KOPT-K1 (cell line): ENCODE data around the gene GAB4.
"Not testable (repeated sequence)": the region's sequence is repeated elsewhere in the genome, so short reads cannot be mapped to it uniquely, and the experiment has no call there.

Source experiments
- H3K27ac ChIP-seq: fragments of 200-600 bp; sonication (generic); 2 replicates; pipeline ENCODE4 v1.5.1; 2016; ENCODE audit warnings: antibody characterized with exemption, mild to moderate bottlenecking, low read depth, low read length; ENCODE audit not compliant: poor library complexity, severe bottlenecking
- H3K36me3 ChIP-seq: fragments of 200-600 bp; sonication (generic); 2 replicates; pipeline ENCODE4 v1.5.1; 2017; ENCODE audit warnings: antibody characterized with exemption, mild to moderate bottlenecking, low read length, moderate library complexity; ENCODE audit not compliant: insufficient read depth
- H3K9me3 ChIP-seq: fragments of 200-600 bp; sonication (generic); 2 replicates; pipeline ENCODE4 v1.5.1; 2017; ENCODE audit warnings: antibody characterized with exemption, low read length, mild to moderate bottlenecking; ENCODE audit not compliant: insufficient read depth, poor library complexity, severe bottlenecking

Gene GAB4

GRCh38 chr22:16917144-16918003, 90.6 kb downstream of the GAB4 start:
- Histone ChIP-seq H3K9me3 (no peaks in the 10 kb centered on the region), H3K36me3 (no peaks in the 10 kb centered on the region), H3K27ac (no peak overlapping the region)

- H3K36me3 ChIP-seq = no peaks in the 10 kb centered on the region
- no peaks in the 10 kb centered on the region for H3K9me3 ChIP-seq
- no peak overlapping the region for H3K27ac ChIP-seq
Measured at GRCh38 chr22:16915701-16916100, 92.3 kb downstream of the GAB4 start.

GRCh38 chr22:16914911-16915310, 93.1 kb downstream of the GAB4 start:
- not testable (repeated sequence) for H3K27ac ChIP-seq

GRCh38 chr22:16914006-16914405, 94.0 kb downstream of the GAB4 start:
- no peaks in the 10 kb centered on the region for H3K36me3 ChIP-seq
- H3K9me3 ChIP-seq = no peaks in the 10 kb centered on the region
- no peak overlapping the region for H3K27ac ChIP-seq

More at GRCh38 chr22:16914911-16915310, 93.1 kb downstream of the GAB4 start:
- not testable (repeated sequence) for H3K36me3 ChIP-seq, H3K9me3 ChIP-seq

DNA sequence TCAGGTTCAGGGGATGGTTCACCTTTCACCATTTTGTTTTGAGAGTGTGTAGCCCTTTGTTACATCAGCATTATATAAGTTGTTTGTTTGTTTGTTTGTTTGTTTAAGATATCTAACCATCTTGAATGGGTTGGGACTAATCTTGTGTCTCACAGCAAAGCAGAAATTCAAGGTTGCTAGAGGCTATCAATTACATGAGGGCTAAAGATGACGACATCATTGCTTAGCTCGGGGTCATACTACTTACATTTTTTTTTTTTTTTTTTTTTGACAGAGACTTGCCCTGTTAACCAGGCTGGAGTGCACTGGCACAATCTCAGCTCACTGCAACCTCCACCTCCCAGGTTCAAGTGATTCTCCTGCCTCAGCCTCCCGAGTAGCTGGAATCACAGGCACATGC, 95.7 kb downstream of the GAB4 start:
- Histone ChIP-seq H3K36me3 (no peaks in the 10 kb centered on the region), H3K27ac (no peak overlapping the region), H3K9me3 (no peaks in the 10 kb centered on the region)
